Measurements from ENCODE around the gene TNFRSF6B.
"Not testable (repeated sequence)": the region's sequence is repeated elsewhere in the genome, so short reads cannot be mapped to it uniquely, and the experiment has no call there.

Gene TNFRSF6B

GRCh38 chr20:63696628-63697356 is at the start of gene TNFRSF6B:
TSS of gene TNFRSF6B (plus strand) at chr20:63696652. CDS start at chr20:63696768, 116 bp downstream.
- H3K27ac ChIP-seq: no peak within 1 kb of the TSS
- TF ChIP-seq CTCF (conservative IDR thresholded peaks at IDR 0.05) (no peak), ZFX (IDR thresholded peaks at IDR 0.05) (no peak)

- TF ChIP-seq CTCF (conservative IDR thresholded peaks at IDR 0.05) (no peak), ZFX (IDR thresholded peaks at IDR 0.05) (no peak)
- H3K27ac ChIP-seq: no peak overlapping the region
Measured at GRCh38 chr20:63648190-63648589, 48.3 kb upstream of the TNFRSF6B start.

- TF ChIP-seq ZFX (IDR thresholded peaks at IDR 0.05): no peak
- no peak for TF ChIP-seq CTCF (conservative IDR thresholded peaks at IDR 0.05)
Measured at GRCh38 chr20:63648895-63649589, 47.4 kb upstream of the TNFRSF6B start.

GRCh38 chr20:63650486-63650885 is 46.0 kb upstream of the TNFRSF6B start:
- not testable (repeated sequence) for H3K27ac ChIP-seq

More at GRCh38 chr20:63648895-63649589, 47.4 kb upstream of the TNFRSF6B start:
- H3K27ac ChIP-seq: no peak overlapping the region

GRCh38 chr20:63651942-63652191 is 44.6 kb upstream of the TNFRSF6B start:
- no peak for TF ChIP-seq CTCF (conservative IDR thresholded peaks at IDR 0.05)
- TF ChIP-seq ZFX (IDR thresholded peaks at IDR 0.05): no peak

GRCh38 chr20:63652192-63652980 is 44.1 kb upstream of the TNFRSF6B start:
- no peak overlapping the region for H3K27ac ChIP-seq
- TF ChIP-seq CTCF (conservative IDR thresholded peaks at IDR 0.05) (no peak), ZFX (IDR thresholded peaks at IDR 0.05) (no peak)

More at GRCh38 chr20:63651942-63652191, 44.6 kb upstream of the TNFRSF6B start:
- H3K27ac ChIP-seq: no peak overlapping the region

- H3K27ac ChIP-seq: no peak within 1 kb of the TSS
- TF ChIP-seq ZFX (IDR thresholded peaks at IDR 0.05): no peak
- no peak for TF ChIP-seq CTCF (conservative IDR thresholded peaks at IDR 0.05)
Measured at GRCh38 chr20:63653041-63653973, 43.1 kb upstream of the TNFRSF6B start, which contains the start of gene STMN3. TSS of gene STMN3 (minus strand) at chr20:63653424. CDS start at chr20:63653345, 79 bp downstream.
